GM19455 (cell line): ENCODE data around the gene MUC2.

Experiments
- ATAC-seq: cut with Tn5 transposase; IDR thresholded peaks from one replicate; pipeline ENCODE4 v1.9.1; 2021; ENCODE audit not compliant: unreplicated experiment

The MUC2 gene

GRCh38 chr11:1074244-1075221 lies at the start of gene MUC2:
Gene MUC2, plus strand, starts transcription at chr11:1074874.
- ATAC-seq, result no peak

- ATAC-seq, result no peak
Measured at GRCh38 chr11:1025410-1026162, 49.1 kb upstream of the MUC2 start.

DNA sequence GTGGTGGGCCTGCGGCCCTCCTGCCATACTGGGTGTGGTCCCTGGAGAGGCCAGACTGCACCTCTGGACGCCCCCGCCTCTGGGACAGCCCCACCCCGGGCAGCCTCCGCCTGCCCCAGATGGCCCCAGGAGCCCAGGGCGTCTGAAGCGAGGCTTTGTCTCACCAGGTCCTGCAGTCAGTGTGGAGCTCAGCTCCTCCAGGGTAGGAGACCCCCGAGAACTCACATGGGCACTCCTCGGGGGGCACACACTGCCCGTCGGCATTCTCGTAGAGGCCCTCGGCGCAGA lies 48.6 kb upstream of the MUC2 start:
- no peak for ATAC-seq

DNA sequence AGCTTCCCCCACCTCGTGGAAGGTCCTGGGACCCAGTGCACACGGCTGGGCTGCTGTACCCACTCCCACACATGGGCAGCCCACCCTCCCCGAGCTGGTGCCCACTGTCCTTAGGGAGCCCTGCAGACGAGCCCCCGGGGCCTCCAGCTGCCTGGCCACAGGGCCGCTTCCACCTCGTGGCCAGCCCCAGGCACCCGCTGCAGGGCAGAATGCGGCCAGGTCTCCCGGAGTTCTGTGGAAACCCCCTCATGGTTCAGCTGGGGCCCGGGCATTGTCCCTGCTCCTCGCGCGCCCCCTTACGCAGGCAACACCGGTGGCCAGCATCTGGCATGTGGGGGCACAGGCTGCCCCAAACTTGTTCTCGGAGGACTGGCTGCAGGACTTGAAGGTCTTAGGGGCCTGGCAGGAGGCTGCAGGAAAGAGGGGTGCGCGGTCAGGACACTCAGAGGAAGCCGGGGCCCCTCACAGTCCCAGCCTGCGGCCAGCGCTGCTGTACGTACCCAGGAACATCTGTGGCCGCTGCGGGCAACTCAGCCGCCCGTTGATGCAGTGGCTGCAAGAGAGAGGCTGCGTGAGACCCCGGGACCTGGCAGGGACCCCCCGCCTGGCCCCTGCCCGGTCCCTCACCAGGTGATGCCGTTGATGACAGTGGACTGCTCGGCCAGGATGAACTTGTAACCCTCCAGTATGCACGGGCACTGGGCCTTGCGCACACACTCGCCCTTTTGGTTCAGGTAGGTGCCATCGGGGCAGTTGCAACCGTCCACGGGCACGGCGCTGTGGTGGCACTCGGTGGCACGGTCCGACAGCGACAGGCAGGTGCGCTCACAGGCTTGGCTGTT lies 47.8 kb upstream of the MUC2 start:
- ATAC-seq, result no peak

- no peak for ATAC-seq
Measured at GRCh38 chr11:1027483-1028290, 47.0 kb upstream of the MUC2 start.

- ATAC-seq, result no peak
Measured at GRCh38 chr11:1028291-1028540, 46.5 kb upstream of the MUC2 start.

- no peak for ATAC-seq
Measured at GRCh38 chr11:1028616-1029015, 46.1 kb upstream of the MUC2 start.

DNA sequence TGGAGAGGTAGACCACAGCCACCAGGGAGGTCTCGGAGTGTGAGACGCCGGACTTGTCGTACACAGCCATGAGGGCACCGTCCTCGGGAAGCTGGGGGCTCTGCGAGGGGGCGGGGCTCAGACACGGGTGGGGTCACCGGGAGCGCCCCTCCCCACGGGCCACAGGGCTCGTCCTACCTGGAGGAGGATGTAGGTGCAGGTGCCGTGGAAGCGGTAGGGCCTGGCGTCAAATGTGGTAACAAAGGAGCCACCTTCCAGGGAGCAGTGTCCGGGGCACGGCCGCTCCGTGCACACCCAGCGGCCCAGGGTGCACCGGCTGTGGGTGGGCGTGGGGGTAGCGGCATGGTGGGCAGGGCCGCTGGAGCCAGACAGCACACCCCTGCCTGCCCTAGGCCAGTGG lies 45.6 kb upstream of the MUC2 start:
- ATAC-seq, result no peak

GRCh38 chr11:1029654-1030053 lies 45.0 kb upstream of the MUC2 start:
- ATAC-seq, result no peak

- ATAC-seq, result no peak
Measured at GRCh38 chr11:1030086-1030485, 44.6 kb upstream of the MUC2 start.

GRCh38 chr11:1030556-1030955 lies 44.1 kb upstream of the MUC2 start:
- ATAC-seq, result no peak

DNA sequence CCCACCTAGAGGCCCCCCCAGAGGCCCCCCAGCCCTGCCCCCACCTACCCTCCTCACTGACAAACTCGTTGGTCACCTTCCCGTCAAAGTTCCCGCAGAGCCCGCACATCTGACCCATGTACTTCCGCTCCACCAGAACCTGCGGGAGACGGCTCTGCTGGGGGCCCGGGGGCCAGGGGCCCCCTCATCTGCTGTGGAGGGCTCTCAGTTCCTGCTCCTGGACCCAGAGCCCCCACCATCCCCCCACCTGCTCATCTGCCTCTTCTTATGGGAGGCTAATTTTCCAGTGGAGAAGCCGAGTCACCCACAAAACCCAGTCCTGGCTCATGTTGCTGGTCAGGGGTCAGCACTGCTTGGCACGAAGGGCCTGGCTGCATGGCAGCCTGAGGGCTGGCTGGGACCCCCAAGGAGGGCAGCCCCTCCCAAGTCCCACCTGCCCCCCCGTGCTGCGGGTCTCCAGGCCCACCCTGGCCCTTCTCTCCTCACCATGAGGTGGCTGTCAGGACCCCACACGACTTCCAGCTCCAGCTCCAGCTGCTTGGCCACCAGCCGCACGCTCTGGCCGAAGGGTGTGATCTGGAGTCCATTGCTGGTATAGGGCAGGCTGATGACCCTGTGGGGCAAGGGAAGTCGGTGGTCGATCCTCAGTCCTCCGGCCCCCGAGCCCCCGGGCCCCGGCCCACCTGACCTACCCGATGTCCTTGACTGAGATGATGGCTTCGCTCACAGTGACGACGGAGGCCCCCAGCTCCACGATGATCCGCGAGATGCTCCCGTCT lies 43.4 kb upstream of the MUC2 start:
- ATAC-seq, result no peak

- no peak for ATAC-seq
Measured at GRCh38 chr11:1032310-1032891, 42.3 kb upstream of the MUC2 start.

DNA sequence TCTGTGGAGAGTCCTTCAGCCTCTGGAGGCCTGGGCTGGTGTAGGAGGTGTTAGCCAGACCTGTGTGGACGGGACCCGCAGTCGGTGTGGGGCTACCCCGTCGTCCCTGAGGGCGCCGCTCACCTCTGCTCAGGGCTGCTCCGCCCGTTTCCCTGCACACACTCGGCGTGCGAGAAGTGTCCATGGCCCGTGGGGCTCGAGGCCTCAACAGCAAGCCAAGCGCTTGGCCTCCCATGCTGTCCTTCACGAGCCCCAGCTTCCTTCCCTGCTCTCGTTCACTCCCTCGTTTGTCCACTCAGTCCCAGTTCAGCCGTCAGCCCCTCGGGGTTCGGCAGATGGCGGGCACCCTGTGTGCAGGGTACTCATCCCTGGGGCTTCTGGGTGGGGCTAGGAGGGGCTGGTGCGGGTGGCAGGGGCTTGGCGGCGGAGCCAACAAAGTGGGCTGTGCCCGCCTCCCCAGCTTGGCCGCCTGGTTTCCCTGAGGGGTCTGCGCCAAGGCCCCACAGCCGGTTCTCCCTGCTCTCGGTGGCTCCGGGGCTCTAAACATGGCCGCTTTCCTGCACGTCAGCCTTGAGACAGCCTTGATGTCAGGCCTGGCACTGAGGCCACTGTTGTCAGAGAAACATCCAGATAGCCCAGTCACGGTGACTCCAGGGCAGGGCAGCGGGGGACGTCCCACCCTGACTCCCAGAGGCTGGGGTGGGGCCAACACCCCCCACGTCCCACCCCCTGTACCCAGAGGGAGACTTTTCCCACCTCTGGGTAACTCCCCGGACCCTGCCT lies 41.5 kb upstream of the MUC2 start:
- no peak for ATAC-seq

- no peak for ATAC-seq
Measured at GRCh38 chr11:1034001-1034400, 40.7 kb upstream of the MUC2 start.

- no peak for ATAC-seq
Measured at GRCh38 chr11:1034456-1035295, 40.0 kb upstream of the MUC2 start.

DNA sequence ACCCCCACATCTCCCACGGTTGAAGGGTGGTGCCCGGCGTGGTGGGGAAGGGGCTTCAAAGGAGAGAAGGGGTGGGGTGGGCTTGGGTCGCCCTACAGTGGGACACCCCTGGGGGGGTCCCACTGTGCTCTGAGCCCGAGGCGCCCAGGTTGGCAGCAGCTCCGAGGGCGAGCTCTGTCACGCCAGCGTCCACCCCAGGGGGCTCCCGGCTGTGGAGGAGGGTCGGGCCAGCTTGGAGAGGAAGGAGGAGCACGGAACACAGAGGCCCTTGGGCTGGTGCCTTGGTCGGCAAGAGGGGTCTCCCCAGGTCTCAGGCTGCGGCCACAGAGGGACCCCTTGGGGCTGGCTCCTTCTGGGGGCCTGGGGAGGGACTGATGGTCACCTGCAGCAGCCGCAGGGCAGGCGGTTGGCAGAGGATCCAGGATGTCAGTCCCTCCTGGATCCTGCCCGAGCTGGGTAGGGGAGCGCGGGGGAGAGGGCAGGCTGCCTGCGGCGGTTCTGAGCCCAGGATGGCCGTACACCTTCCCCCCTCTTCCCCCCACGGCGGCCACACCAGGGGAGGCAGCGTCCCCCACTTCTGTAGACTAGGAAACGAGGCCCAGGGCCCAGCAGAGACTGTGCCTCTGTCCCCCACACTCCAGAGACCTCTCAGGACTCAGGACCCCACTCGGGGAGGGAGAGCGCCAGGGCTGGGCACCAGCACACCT lies 38.9 kb upstream of the MUC2 start:
- no peak for ATAC-seq
